H1 (cell line): Measurements from ENCODE around the gene NUDT3. TPM values are rescaled to one million over a fixed set of nuclear protein-coding genes. Genes with fewer than 3 reads are reported as not detected.

Source experiments
- CHD2 ChIP-seq: IDR thresholded peaks from 2 replicates; pipeline ENCODE4 v1.6.1; 2012; ENCODE audit warnings: low read length, improper control_type of control experiment
- CREB1 ChIP-seq: IDR thresholded peaks from 2 replicates; pipeline ENCODE4 v1.6.1; 2012; ENCODE audit warnings: inconsistent platforms
- CTCF ChIP-seq, 3 experiments: IDR thresholded peaks; 1 replicate in 2 of 3; 2 replicates in 1 of 3; pipeline versions ENCODE4 v1.5.1 to v1.6.1; 2011; ENCODE audit warnings: low read length in 3 of 3, mild to moderate bottlenecking in 3 of 3, inconsistent platforms in 2 of 3, low read depth in 1 of 3, moderate library complexity in 1 of 3; ENCODE audit not compliant: insufficient read depth in 1 of 3; ENCODE audit errors: control extremely low read depth in 1 of 3
- FOSL1 ChIP-seq: IDR thresholded peaks from 2 replicates; pipeline ENCODE4 v1.6.1; 2011; ENCODE audit warnings: mild to moderate bottlenecking, low read depth, low read length, moderate library complexity; ENCODE audit not compliant: insufficient read depth
- POLR2A ChIP-seq, 2 experiments: IDR thresholded peaks; 1 replicate in 1 of 2; 2 replicates in 1 of 2; pipeline ENCODE4 v1.6.1; 2011; ENCODE audit warnings: low read depth in 2 of 2, low read length in 2 of 2, mild to moderate bottlenecking in 2 of 2; ENCODE audit errors: control extremely low read depth in 1 of 2
- polyA plus RNA-seq, 7 experiments: library from polyadenylated mRNA; depleted of rRNA in 3 of 7; stranded (reverse) in 5 of 7; unstranded in 2 of 7; fragments of >200 nt in 5 of 7; fragments of 200-250 nt in 2 of 7; gene quantifications; 1 replicate in 5 of 7; 2 replicates in 1 of 7; 4 replicates in 1 of 7; pipeline versions ENCODE4 v1.2.1 to v1.2.3, GENCODE V29; 2011 to 2013; ENCODE audit warnings: missing spikeins in 2 of 7, mixed read lengths in 2 of 7
- total RNA-seq: library from RNA; stranded (reverse); fragmentation: NEBNext Ultra II Directional; extraction: Animal tissue kit (Norgen Biotek cat#: 25700); gene quantifications from 2 replicates; pipeline ENCODE4 v1.2.1, GENCODE V29; 2021
- TF ChIP-seq, protein P1 (sequence below): fragments of 300-600 bp; sonication (generic); IDR thresholded peaks from 2 replicates; pipeline ENCODE4 v1.7.1; 2012; ENCODE audit warnings: low read length, moderate library complexity, mild to moderate bottlenecking, inconsistent platforms; ENCODE audit not compliant: insufficient replicate concordance
- TF ChIP-seq, protein P2 (sequence below): IDR thresholded peaks from 2 replicates; pipeline ENCODE4 v1.6.1; 2012; ENCODE audit warnings: inconsistent platforms

NUDT3 gene
- total and polyA plus RNA-seq, 2 of the 8 experiments (the other 6 are each of a cell fraction or from before 2014, with no cell fraction given) = 14.1 to 36.9 TPM

GRCh38 chr6:34425498-34426410 lies 33.3 kb upstream of the NUDT3 start, which contains the start of gene RPS10 (continued):
- TF ChIP-seq, protein P1, sequence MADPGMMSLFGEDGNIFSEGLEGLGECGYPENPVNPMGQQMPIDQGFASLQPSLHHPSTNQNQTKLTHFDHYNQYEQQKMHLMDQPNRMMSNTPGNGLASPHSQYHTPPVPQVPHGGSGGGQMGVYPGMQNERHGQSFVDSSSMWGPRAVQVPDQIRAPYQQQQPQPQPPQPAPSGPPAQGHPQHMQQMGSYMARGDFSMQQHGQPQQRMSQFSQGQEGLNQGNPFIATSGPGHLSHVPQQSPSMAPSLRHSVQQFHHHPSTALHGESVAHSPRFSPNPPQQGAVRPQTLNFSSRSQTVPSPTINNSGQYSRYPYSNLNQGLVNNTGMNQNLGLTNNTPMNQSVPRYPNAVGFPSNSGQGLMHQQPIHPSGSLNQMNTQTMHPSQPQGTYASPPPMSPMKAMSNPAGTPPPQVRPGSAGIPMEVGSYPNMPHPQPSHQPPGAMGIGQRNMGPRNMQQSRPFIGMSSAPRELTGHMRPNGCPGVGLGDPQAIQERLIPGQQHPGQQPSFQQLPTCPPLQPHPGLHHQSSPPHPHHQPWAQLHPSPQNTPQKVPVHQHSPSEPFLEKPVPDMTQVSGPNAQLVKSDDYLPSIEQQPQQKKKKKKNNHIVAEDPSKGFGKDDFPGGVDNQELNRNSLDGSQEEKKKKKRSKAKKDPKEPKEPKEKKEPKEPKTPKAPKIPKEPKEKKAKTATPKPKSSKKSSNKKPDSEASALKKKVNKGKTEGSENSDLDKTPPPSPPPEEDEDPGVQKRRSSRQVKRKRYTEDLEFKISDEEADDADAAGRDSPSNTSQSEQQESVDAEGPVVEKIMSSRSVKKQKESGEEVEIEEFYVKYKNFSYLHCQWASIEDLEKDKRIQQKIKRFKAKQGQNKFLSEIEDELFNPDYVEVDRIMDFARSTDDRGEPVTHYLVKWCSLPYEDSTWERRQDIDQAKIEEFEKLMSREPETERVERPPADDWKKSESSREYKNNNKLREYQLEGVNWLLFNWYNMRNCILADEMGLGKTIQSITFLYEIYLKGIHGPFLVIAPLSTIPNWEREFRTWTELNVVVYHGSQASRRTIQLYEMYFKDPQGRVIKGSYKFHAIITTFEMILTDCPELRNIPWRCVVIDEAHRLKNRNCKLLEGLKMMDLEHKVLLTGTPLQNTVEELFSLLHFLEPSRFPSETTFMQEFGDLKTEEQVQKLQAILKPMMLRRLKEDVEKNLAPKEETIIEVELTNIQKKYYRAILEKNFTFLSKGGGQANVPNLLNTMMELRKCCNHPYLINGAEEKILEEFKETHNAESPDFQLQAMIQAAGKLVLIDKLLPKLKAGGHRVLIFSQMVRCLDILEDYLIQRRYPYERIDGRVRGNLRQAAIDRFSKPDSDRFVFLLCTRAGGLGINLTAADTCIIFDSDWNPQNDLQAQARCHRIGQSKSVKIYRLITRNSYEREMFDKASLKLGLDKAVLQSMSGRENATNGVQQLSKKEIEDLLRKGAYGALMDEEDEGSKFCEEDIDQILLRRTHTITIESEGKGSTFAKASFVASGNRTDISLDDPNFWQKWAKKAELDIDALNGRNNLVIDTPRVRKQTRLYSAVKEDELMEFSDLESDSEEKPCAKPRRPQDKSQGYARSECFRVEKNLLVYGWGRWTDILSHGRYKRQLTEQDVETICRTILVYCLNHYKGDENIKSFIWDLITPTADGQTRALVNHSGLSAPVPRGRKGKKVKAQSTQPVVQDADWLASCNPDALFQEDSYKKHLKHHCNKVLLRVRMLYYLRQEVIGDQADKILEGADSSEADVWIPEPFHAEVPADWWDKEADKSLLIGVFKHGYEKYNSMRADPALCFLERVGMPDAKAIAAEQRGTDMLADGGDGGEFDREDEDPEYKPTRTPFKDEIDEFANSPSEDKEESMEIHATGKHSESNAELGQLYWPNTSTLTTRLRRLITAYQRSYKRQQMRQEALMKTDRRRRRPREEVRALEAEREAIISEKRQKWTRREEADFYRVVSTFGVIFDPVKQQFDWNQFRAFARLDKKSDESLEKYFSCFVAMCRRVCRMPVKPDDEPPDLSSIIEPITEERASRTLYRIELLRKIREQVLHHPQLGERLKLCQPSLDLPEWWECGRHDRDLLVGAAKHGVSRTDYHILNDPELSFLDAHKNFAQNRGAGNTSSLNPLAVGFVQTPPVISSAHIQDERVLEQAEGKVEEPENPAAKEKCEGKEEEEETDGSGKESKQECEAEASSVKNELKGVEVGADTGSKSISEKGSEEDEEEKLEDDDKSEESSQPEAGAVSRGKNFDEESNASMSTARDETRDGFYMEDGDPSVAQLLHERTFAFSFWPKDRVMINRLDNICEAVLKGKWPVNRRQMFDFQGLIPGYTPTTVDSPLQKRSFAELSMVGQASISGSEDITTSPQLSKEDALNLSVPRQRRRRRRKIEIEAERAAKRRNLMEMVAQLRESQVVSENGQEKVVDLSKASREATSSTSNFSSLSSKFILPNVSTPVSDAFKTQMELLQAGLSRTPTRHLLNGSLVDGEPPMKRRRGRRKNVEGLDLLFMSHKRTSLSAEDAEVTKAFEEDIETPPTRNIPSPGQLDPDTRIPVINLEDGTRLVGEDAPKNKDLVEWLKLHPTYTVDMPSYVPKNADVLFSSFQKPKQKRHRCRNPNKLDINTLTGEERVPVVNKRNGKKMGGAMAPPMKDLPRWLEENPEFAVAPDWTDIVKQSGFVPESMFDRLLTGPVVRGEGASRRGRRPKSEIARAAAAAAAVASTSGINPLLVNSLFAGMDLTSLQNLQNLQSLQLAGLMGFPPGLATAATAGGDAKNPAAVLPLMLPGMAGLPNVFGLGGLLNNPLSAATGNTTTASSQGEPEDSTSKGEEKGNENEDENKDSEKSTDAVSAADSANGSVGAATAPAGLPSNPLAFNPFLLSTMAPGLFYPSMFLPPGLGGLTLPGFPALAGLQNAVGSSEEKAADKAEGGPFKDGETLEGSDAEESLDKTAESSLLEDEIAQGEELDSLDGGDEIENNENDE = no peak
- TF ChIP-seq POLR2A (IDR thresholded peaks at IDR 0.05; ENCODE audit: control extremely low read depth in 1 of 2, low read depth in 2 of 2, low read length in 2 of 2) = peak; percentile 93 to 96
- TF ChIP-seq FOSL1 = no peak
- TF ChIP-seq CREB1 = 0 out of 2 replicates have a peak, but pooled peaks have one; percentile 15
- TF ChIP-seq CHD2 = no peak
- TF ChIP-seq CTCF (IDR thresholded peaks at IDR 0.05; ENCODE audit: control extremely low read depth in 1 of 3, insufficient read depth in 1 of 3, low read depth in 1 of 3, low read length in 3 of 3) = no peak
- TF ChIP-seq, protein P2, sequence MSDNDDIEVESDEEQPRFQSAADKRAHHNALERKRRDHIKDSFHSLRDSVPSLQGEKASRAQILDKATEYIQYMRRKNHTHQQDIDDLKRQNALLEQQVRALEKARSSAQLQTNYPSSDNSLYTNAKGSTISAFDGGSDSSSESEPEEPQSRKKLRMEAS = peak; percentile 72
